Keratinocyte (primary cell): ENCODE results near the gene NFYB. TPM values are rescaled to one million over a fixed set of nuclear protein-coding genes. Genes with fewer than 3 reads are reported as not detected.

Source experiments
- DNase-seq: peaks from one replicate; pipeline ENCODE4 v3.0.0-alpha.2; 2011; ENCODE audit warnings: low read depth, missing footprints, low spot score
- FAIRE-seq: peaks from 2 replicates; lab custom pipeline; 2011; peaks lifted over from hg19 to GRCh38; lab: Jason Lieb, UNC
- H2AFZ ChIP-seq: 2 replicates; pipeline ENCODE4 v1.6.0; 2012; ENCODE audit warnings: low read length, control low read depth, inconsistent platforms; ENCODE audit not compliant: control insufficient read depth
- H3K27ac ChIP-seq: 2 replicates; pipeline ENCODE4 v1.5.1; 2011; ENCODE audit warnings: low read length; ENCODE audit not compliant: control insufficient read depth, insufficient read depth
- H3K27me3 ChIP-seq: 3 replicates; pipeline ENCODE4 v1.6.0; 2011; ENCODE audit warnings: low read length; ENCODE audit not compliant: control insufficient read depth, insufficient read depth; ENCODE audit errors: extremely low read depth
- H3K36me3 ChIP-seq, 2 experiments: 2 replicates in 1 of 2; 3 replicates in 1 of 2; pipeline ENCODE4 v1.5.1; 2011; ENCODE audit warnings: low read length in 2 of 2, mild to moderate bottlenecking in 1 of 2; ENCODE audit not compliant: control insufficient read depth in 2 of 2, insufficient read depth in 2 of 2; ENCODE audit errors: extremely low read depth in 1 of 2
- H3K4me1 ChIP-seq: 3 replicates; pipeline ENCODE4 v1.5.1; 2011; ENCODE audit warnings: low read length; ENCODE audit not compliant: control insufficient read depth, insufficient read depth; ENCODE audit errors: extremely low read depth
- H3K4me2 ChIP-seq: 3 replicates; pipeline ENCODE4 v1.6.0; 2011; ENCODE audit warnings: low read depth, low read length; ENCODE audit not compliant: control insufficient read depth, insufficient read depth; ENCODE audit errors: extremely low read depth
- H3K4me3 ChIP-seq, 3 experiments: fragments of 200-600 bp in 1 of 3; sonication (generic) in 1 of 3; 2 replicates in 2 of 3; 3 replicates in 1 of 3; pipeline ENCODE4 v1.5.1; 2011 to 2016; ENCODE audit warnings: low read length in 3 of 3, mild to moderate bottlenecking in 3 of 3, control low read depth in 2 of 3, inconsistent platforms in 1 of 3, low read depth in 1 of 3, mixed read lengths in 1 of 3, mixed run types in 1 of 3, moderate library complexity in 1 of 3; ENCODE audit not compliant: control insufficient read depth in 2 of 3, insufficient read depth in 2 of 3; ENCODE audit errors: extremely low read depth in 1 of 3
- H3K79me2 ChIP-seq: 2 replicates; pipeline ENCODE4 v1.6.0; 2012; ENCODE audit warnings: low read length; ENCODE audit not compliant: control insufficient read depth, insufficient read depth
- H3K9ac ChIP-seq: 3 replicates; pipeline ENCODE4 v1.6.0; 2011; ENCODE audit warnings: low read length; ENCODE audit not compliant: control insufficient read depth, insufficient read depth; ENCODE audit errors: extremely low read depth
- H3K9me1 ChIP-seq: 3 replicates; pipeline ENCODE4 v1.6.0; 2011; ENCODE audit warnings: low read length; ENCODE audit not compliant: control insufficient read depth, insufficient read depth; ENCODE audit errors: extremely low read depth
- H3K9me3 ChIP-seq: 2 replicates; pipeline ENCODE4 v1.5.1; 2012; ENCODE audit warnings: low read depth, low read length; ENCODE audit not compliant: control insufficient read depth
- H4K20me1 ChIP-seq: 3 replicates; pipeline ENCODE4 v1.6.0; 2011; ENCODE audit warnings: low read length; ENCODE audit not compliant: control insufficient read depth, insufficient read depth; ENCODE audit errors: extremely low read depth
- EZH2 ChIP-seq: IDR thresholded peaks from one replicate; pipeline ENCODE4 v1.6.1; 2012; ENCODE audit warnings: inconsistent platforms, mild to moderate bottlenecking, low read length, moderate library complexity
- dilution Hi-C: fragments of 300-500 bp; cut with MboI; formaldehyde crosslinking; loops from one replicate; pipeline ENCODE4 v1.7.0; 2020; ENCODE audit warnings: low sequenced_read_pairs; ENCODE audit not compliant: extremely low pct_ligation_motif_present
- polyA plus RNA-seq, 5 experiments: library from polyadenylated mRNA; depleted of rRNA in 3 of 5; stranded (reverse) in 3 of 5; stranded (forward) in 1 of 5; unstranded in 1 of 5; fragments of >200 nt; gene quantifications; 1 replicate in 1 of 5; 2 replicates in 3 of 5; 3 replicates in 1 of 5; pipeline versions ENCODE4 v1.2.1 to v1.2.3, GENCODE V29; 2011 to 2012; ENCODE audit warnings: missing spikeins in 2 of 5, low read depth in 1 of 5, low replicate concordance in 1 of 5
- TF ChIP-seq, protein P1 (sequence below), 3 experiments: IDR thresholded peaks in 1 of 3; conservative IDR thresholded peaks in 1 of 3; optimal IDR thresholded peaks in 1 of 3; 2 replicates in 2 of 3; 3 replicates in 1 of 3; pipeline versions ENCODE3 to v1.5.1; 2011; ENCODE audit warnings: low read length in 3 of 3, mild to moderate bottlenecking in 3 of 3, moderate library complexity in 2 of 3, control low read depth in 1 of 3, inconsistent platforms in 1 of 3; ENCODE audit not compliant: insufficient read depth in 2 of 3; ENCODE audit errors: extremely low read depth in 1 of 3

NFYB gene
- polyA plus RNA-seq, 1 donor (not counting 4 experiments of a cell fraction or from before 2014, with no cell fraction given) = 22.8 TPM

DNA sequence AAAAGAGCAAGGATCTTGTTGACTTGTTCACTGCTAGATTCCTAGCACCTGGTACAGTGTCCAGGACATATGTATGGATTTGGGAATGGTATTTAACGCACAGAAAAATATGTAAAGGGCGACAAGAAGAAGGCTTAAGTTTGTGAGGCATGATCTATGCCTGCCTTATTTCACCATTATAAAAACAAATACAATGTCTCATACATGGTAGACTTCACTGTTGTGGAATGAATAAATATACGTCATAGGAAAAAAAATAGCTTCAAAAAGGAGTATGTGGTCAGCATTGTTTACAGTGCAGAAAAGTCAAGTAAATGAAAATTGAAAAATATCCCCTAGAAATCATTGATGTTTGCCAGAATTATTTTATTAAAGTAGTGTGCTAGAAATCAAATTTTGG, 43.7 kb downstream of the NFYB start:
- Histone ChIP-seq H3K27me3 (no peaks in the 10 kb centered on the region), H4K20me1 (no peaks in the 10 kb centered on the region), H3K27ac (no peak overlapping the region), H3K9me1 (no peaks in the 10 kb centered on the region), H3K36me3 (peaks cover 0 to 6% of the 10 kb centered on the region in 2 experiments), H3K9ac (no peak overlapping the region), H3K9me3 (no peaks in the 10 kb centered on the region), H3K4me1 (no peaks in the 10 kb centered on the region), H3K4me2 (no peak overlapping the region), H3K79me2 (no peaks in the 10 kb centered on the region), H2AFZ (no peak overlapping the region), H3K4me3 (no peak overlapping the region)
- dilution Hi-C loops = no loop called here
- no peak for FAIRE-seq
- DNase-seq = no peak
- TF ChIP-seq, protein P1, sequence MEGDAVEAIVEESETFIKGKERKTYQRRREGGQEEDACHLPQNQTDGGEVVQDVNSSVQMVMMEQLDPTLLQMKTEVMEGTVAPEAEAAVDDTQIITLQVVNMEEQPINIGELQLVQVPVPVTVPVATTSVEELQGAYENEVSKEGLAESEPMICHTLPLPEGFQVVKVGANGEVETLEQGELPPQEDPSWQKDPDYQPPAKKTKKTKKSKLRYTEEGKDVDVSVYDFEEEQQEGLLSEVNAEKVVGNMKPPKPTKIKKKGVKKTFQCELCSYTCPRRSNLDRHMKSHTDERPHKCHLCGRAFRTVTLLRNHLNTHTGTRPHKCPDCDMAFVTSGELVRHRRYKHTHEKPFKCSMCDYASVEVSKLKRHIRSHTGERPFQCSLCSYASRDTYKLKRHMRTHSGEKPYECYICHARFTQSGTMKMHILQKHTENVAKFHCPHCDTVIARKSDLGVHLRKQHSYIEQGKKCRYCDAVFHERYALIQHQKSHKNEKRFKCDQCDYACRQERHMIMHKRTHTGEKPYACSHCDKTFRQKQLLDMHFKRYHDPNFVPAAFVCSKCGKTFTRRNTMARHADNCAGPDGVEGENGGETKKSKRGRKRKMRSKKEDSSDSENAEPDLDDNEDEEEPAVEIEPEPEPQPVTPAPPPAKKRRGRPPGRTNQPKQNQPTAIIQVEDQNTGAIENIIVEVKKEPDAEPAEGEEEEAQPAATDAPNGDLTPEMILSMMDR (optimal IDR thresholded peaks at IDR 0.05 in 1 of 3, IDR thresholded peaks at IDR 0.05 in 1 of 3, conservative IDR thresholded peaks at IDR 0.05 in 1 of 3; ENCODE audit: extremely low read depth in 1 of 3, insufficient read depth in 2 of 3, low read length in 3 of 3) = no peak
- TF ChIP-seq EZH2 = no peak

DNA sequence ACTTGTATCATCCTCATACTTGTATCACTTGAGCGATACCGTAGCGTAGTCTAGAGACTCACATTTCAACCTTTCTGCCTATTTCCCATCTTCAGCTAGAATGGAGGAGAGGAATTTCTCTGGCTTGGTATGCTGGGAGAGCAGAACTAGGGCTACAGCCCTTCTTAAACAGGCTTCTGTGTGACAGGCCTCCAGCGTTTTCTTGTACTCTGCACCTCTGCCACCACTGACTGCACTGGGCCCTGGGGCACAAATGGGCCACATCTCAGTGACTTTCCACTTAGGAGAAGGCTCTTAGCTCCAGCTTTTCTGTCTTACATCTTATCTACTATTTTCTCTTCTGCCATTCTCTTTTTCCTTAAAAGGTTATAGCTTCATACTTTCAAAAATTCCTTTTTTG, 46.9 kb downstream of the NFYB start:
- H3K9ac ChIP-seq = no peak overlapping the region
- FAIRE-seq = no peak
- H3K4me2 ChIP-seq = no peak overlapping the region
- no peaks in the 10 kb centered on the region for H3K27me3 ChIP-seq
- peaks cover 0 to 11% of the 10 kb centered on the region in 2 experiments for H3K36me3 ChIP-seq
- dilution Hi-C loops = no loop called here
- DNase-seq = no peak
- H3K4me3 ChIP-seq = no peak overlapping the region
- TF ChIP-seq EZH2 = no peak
- TF ChIP-seq, protein P1 (optimal IDR thresholded peaks at IDR 0.05 in 1 of 3, IDR thresholded peaks at IDR 0.05 in 1 of 3, conservative IDR thresholded peaks at IDR 0.05 in 1 of 3; ENCODE audit: extremely low read depth in 1 of 3, insufficient read depth in 2 of 3, low read length in 3 of 3) = no peak
- H3K27ac ChIP-seq = no peak overlapping the region
- H4K20me1 ChIP-seq = no peaks in the 10 kb centered on the region
- H3K9me1 ChIP-seq = no peaks in the 10 kb centered on the region
- no peak overlapping the region for H2AFZ ChIP-seq
- no peaks in the 10 kb centered on the region for H3K4me1 ChIP-seq
- no peaks in the 10 kb centered on the region for H3K9me3 ChIP-seq
- H3K79me2 ChIP-seq = no peaks in the 10 kb centered on the region
